Panc1 (cell line): ENCODE data around the gene CHST1. TPM values are rescaled to one million over a fixed set of nuclear protein-coding genes. Genes with fewer than 3 reads are reported as not detected.

Source experiments
- ATAC-seq: fragments of 200-7000 bp; cut with Tn5 transposase; 2 replicates; pipeline ENCODE4 v1.9.1; 2020; ENCODE audit warnings: mild to moderate bottlenecking, moderate library complexity
- BruUV-seq: library from RNA; stranded (reverse); fragments of 400-500 nt; replicated peaks from 2 replicates; lab custom pipeline; 2021; lab: Mats Ljungman, UMichigan
- CTCF ChIA-PET: fragments of 300-600 bp; sonication (Branson Sonifier 250); formaldehyde crosslinking; loops from one replicate; lab custom pipeline; 2022; ENCODE audit warnings: antibody characterized with exemption; lab: Charles Lee
- POLR2A ChIA-PET: fragments of 300-600 bp; sonication (Branson Sonifier 250); formaldehyde crosslinking; loops from one replicate; lab custom pipeline; 2022; ENCODE audit warnings: antibody characterized with exemption; lab: Charles Lee
- DNase-seq: peaks from one replicate; pipeline ENCODE4 v3.0.0-alpha.2; 2010; ENCODE audit warnings: low read depth, low spot score
- H3K27ac ChIP-seq: 2 replicates; pipeline ENCODE4 v1.5.1; 2011; ENCODE audit warnings: mild to moderate bottlenecking, low read length, inconsistent platforms
- H3K27me3 ChIP-seq: fragments of 200-500 bp; sonication (Bioruptor generic); 2 replicates; pipeline ENCODE4 v1.6.0; 2014; ENCODE audit warnings: low read length, inconsistent platforms; ENCODE audit not compliant: control insufficient read depth, insufficient read depth
- H3K36me3 ChIP-seq: fragments of 200-500 bp; sonication (Bioruptor generic); 2 replicates; pipeline ENCODE4 v1.5.1; 2014; ENCODE audit warnings: inconsistent platforms, mild to moderate bottlenecking, low read length, moderate library complexity; ENCODE audit not compliant: control insufficient read depth, insufficient read depth
- H3K4me1 ChIP-seq: 2 replicates; pipeline ENCODE4 v1.5.1; 2011; ENCODE audit warnings: inconsistent platforms, mild to moderate bottlenecking, low read length, moderate library complexity; ENCODE audit not compliant: control insufficient read depth, insufficient read depth
- H3K4me3 ChIP-seq, 2 experiments: 2 replicates each; pipeline ENCODE4 v1.5.1; 2011 to 2012; ENCODE audit warnings: low read depth in 2 of 2, low read length in 2 of 2, mild to moderate bottlenecking in 2 of 2, inconsistent platforms in 1 of 2, moderate library complexity in 1 of 2
- H3K9me3 ChIP-seq: fragments of 200-500 bp; sonication (Bioruptor generic); 2 replicates; pipeline ENCODE4 v1.5.1; 2014; ENCODE audit warnings: low read depth, mild to moderate bottlenecking, inconsistent platforms, low read length, moderate library complexity; ENCODE audit not compliant: control insufficient read depth, insufficient read depth
- POLR2AphosphoS5 ChIP-seq: IDR thresholded peaks from 2 replicates; pipeline ENCODE4 v1.6.1; 2012; ENCODE audit warnings: mild to moderate bottlenecking, low read depth, low read length, moderate library complexity
- SIN3A ChIP-seq: IDR thresholded peaks from 2 replicates; pipeline ENCODE4 v1.6.1; 2012; ENCODE audit warnings: low read depth, mild to moderate bottlenecking, low read length, moderate library complexity, borderline replicate concordance; ENCODE audit not compliant: insufficient read depth
- TCF7L2 ChIP-seq: IDR thresholded peaks from 2 replicates; pipeline ENCODE4 v1.6.1; 2011; ENCODE audit warnings: mild to moderate bottlenecking, low read depth, low read length, inconsistent platforms
- in situ Hi-C: cut with HindIII; loops from 2 replicates; pipeline ENCODE4 v1.10.0; 2016; ENCODE audit warnings: low sequenced_read_pairs, low pct_unique_long_range_greater_than_20kb
- intact Hi-C: fragments of 100-400 bp; cut with micrococcal nuclease; formaldehyde crosslinking; loops from one replicate; pipeline ENCODE4 v1.10.0; 2022; ENCODE audit not compliant: unreplicated experiment
- total RNA-seq: library from RNA; stranded (reverse); gene quantifications from one replicate; pipeline ENCODE4 v1.2.1, GENCODE V29; 2021; ENCODE audit not compliant: unreplicated experiment
- TF ChIP-seq, protein P1 (sequence below), 2 experiments: IDR thresholded peaks; 2 replicates each; pipeline ENCODE4 v1.6.1; 2011 to 2012; ENCODE audit warnings: low read depth in 2 of 2, control low read depth in 1 of 2, low read length in 1 of 2, mild to moderate bottlenecking in 1 of 2, moderate library complexity in 1 of 2; ENCODE audit not compliant: insufficient read depth in 1 of 2
- TF ChIP-seq, protein P2 (sequence below): fragments of 450-650 bp; IDR thresholded peaks from 2 replicates; pipeline ENCODE4 v1.5.1; 2017; ENCODE audit warnings: mild to moderate bottlenecking

CHST1 gene
- total RNA-seq, 1 experiment from 2014 or later, result not detected

GRCh38 chr11:45702511-45702910 is 37.1 kb upstream of the CHST1 start:
- intact Hi-C loops, result no loop called here
- CTCF ChIA-PET, result interaction anchor here (0.6 to 1.0 kb wide), 2 partner anchors 69 to 142 kb away, joined by 3 read pairs; no protein-coding TSS in a partner anchor
- Histone ChIP-seq H3K9me3 (no peaks in the 10 kb centered on the region), H3K27me3 (peaks cover 29% of the 10 kb centered on the region), H3K36me3 (no peaks in the 10 kb centered on the region), H3K27ac (no peak overlapping the region), H3K4me3 (no peak overlapping the region), H3K4me1 (no peaks in the 10 kb centered on the region)
- no TSS peak for BruUV-seq
- TF ChIP-seq, protein P1, sequence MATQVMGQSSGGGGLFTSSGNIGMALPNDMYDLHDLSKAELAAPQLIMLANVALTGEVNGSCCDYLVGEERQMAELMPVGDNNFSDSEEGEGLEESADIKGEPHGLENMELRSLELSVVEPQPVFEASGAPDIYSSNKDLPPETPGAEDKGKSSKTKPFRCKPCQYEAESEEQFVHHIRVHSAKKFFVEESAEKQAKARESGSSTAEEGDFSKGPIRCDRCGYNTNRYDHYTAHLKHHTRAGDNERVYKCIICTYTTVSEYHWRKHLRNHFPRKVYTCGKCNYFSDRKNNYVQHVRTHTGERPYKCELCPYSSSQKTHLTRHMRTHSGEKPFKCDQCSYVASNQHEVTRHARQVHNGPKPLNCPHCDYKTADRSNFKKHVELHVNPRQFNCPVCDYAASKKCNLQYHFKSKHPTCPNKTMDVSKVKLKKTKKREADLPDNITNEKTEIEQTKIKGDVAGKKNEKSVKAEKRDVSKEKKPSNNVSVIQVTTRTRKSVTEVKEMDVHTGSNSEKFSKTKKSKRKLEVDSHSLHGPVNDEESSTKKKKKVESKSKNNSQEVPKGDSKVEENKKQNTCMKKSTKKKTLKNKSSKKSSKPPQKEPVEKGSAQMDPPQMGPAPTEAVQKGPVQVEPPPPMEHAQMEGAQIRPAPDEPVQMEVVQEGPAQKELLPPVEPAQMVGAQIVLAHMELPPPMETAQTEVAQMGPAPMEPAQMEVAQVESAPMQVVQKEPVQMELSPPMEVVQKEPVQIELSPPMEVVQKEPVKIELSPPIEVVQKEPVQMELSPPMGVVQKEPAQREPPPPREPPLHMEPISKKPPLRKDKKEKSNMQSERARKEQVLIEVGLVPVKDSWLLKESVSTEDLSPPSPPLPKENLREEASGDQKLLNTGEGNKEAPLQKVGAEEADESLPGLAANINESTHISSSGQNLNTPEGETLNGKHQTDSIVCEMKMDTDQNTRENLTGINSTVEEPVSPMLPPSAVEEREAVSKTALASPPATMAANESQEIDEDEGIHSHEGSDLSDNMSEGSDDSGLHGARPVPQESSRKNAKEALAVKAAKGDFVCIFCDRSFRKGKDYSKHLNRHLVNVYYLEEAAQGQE (IDR thresholded peaks at IDR 0.05; ENCODE audit: insufficient read depth in 1 of 2, low read depth in 2 of 2, low read length in 1 of 2), result no peak
- TF ChIP-seq, protein P2, sequence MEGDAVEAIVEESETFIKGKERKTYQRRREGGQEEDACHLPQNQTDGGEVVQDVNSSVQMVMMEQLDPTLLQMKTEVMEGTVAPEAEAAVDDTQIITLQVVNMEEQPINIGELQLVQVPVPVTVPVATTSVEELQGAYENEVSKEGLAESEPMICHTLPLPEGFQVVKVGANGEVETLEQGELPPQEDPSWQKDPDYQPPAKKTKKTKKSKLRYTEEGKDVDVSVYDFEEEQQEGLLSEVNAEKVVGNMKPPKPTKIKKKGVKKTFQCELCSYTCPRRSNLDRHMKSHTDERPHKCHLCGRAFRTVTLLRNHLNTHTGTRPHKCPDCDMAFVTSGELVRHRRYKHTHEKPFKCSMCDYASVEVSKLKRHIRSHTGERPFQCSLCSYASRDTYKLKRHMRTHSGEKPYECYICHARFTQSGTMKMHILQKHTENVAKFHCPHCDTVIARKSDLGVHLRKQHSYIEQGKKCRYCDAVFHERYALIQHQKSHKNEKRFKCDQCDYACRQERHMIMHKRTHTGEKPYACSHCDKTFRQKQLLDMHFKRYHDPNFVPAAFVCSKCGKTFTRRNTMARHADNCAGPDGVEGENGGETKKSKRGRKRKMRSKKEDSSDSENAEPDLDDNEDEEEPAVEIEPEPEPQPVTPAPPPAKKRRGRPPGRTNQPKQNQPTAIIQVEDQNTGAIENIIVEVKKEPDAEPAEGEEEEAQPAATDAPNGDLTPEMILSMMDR, result no peak
- TF ChIP-seq TCF7L2, result no peak
- no peak for TF ChIP-seq POLR2AphosphoS5
- no peak for TF ChIP-seq SIN3A
- POLR2A ChIA-PET, result no interaction called here
- ATAC-seq (no peak), DNase-seq (no peak)
- in situ Hi-C loops, result no loop called here

GRCh38 chr11:45698777-45699497 is 33.5 kb upstream of the CHST1 start:
- ATAC-seq (no peak), DNase-seq (no peak)
- no peaks in the 10 kb centered on the region for H3K36me3 ChIP-seq
- CTCF ChIA-PET, result no interaction called here
- peaks cover 19% of the 10 kb centered on the region for H3K27me3 ChIP-seq
- H3K4me1 ChIP-seq, result no peaks in the 10 kb centered on the region
- intact Hi-C loops (loop anchor here (10.0 kb wide), 1 partner anchor 56 kb away; no protein-coding TSS in a partner anchor), in situ Hi-C loops (no loop called here)
- TF ChIP-seq, protein P1 (IDR thresholded peaks at IDR 0.05; ENCODE audit: insufficient read depth in 1 of 2, low read depth in 2 of 2, low read length in 1 of 2), result no peak
- TF ChIP-seq SIN3A, result no peak
- no peak for TF ChIP-seq POLR2AphosphoS5
- TF ChIP-seq, protein P2, result no peak
- TF ChIP-seq TCF7L2, result no peak
- H3K9me3 ChIP-seq, result no peaks in the 10 kb centered on the region
- POLR2A ChIA-PET, result no interaction called here
- BruUV-seq, result no TSS peak
- no peak overlapping the region for H3K27ac ChIP-seq
- H3K4me3 ChIP-seq, result no peak overlapping the region
